Mesenchymal stem cell (in vitro differentiated cells and primary cell): Measurements from ENCODE around the gene PANK4.

Source experiments
- DNase-seq: peaks from one replicate; pipeline ENCODE4 v3.0.0-alpha.2; 2013
- H2AFZ ChIP-seq: one replicate; pipeline ENCODE4 v1.6.1; 2013; ENCODE audit warnings: low read depth, mild to moderate bottlenecking, control low read depth, inconsistent platforms, low read length, moderate library complexity
- H2AK5ac ChIP-seq: 2 replicates; pipeline ENCODE4 v1.6.1; 2013; ENCODE audit warnings: low read length, moderate library complexity, mild to moderate bottlenecking, inconsistent platforms; ENCODE audit not compliant: severe bottlenecking
- H2BK120ac ChIP-seq: one replicate; pipeline ENCODE4 v1.6.1; 2013; ENCODE audit warnings: low read depth, mild to moderate bottlenecking, inconsistent platforms, low read length, moderate library complexity
- H2BK12ac ChIP-seq, 2 experiments: one replicate each; pipeline ENCODE4 v1.6.1; 2013; ENCODE audit warnings: inconsistent platforms in 2 of 2, low read length in 2 of 2, mild to moderate bottlenecking in 2 of 2, moderate library complexity in 2 of 2, control low read depth in 1 of 2
- H2BK15ac ChIP-seq: one replicate; pipeline ENCODE4 v1.6.1; 2013; ENCODE audit warnings: mild to moderate bottlenecking, low read depth, inconsistent platforms; ENCODE audit not compliant: poor library complexity, severe bottlenecking
- H2BK5ac ChIP-seq: 2 replicates; pipeline ENCODE4 v1.6.1; 2013; ENCODE audit warnings: low read depth, mild to moderate bottlenecking, low read length, control low read depth, inconsistent platforms; ENCODE audit not compliant: poor library complexity, severe bottlenecking
- H3K14ac ChIP-seq, 2 experiments: one replicate each; pipeline ENCODE4 v1.6.1; 2013; ENCODE audit warnings: inconsistent platforms in 2 of 2, low read length in 2 of 2, control low read depth in 1 of 2, mild to moderate bottlenecking in 1 of 2, moderate library complexity in 1 of 2
- H3K18ac ChIP-seq, 2 experiments: one replicate each; pipeline ENCODE4 v1.6.1; 2013; ENCODE audit warnings: inconsistent platforms in 2 of 2, low read length in 2 of 2, control low read depth in 1 of 2, low read depth in 1 of 2, mild to moderate bottlenecking in 1 of 2
- H3K23ac ChIP-seq, 2 experiments: one replicate each; pipeline ENCODE4 v1.6.1; 2013; ENCODE audit warnings: inconsistent platforms in 2 of 2, low read length in 2 of 2, mild to moderate bottlenecking in 2 of 2, moderate library complexity in 2 of 2, control low read depth in 1 of 2
- H3K27ac ChIP-seq: 2 replicates; pipeline ENCODE4 v1.5.1; 2013; ENCODE audit warnings: mild to moderate bottlenecking, moderate library complexity, low read length, control low read depth, inconsistent platforms; ENCODE audit not compliant: poor library complexity, severe bottlenecking
- H3K27me3 ChIP-seq, 2 experiments: 2 replicates each; pipeline versions ENCODE4 v1.6.1 to v1.7.0; 2013; ENCODE audit warnings: low read length in 2 of 2, mild to moderate bottlenecking in 2 of 2, moderate library complexity in 2 of 2, control low read depth in 1 of 2, inconsistent platforms in 1 of 2; ENCODE audit not compliant: control insufficient read depth in 1 of 2, insufficient read depth in 1 of 2
- H3K36me3 ChIP-seq, 2 experiments: 2 replicates each; pipeline versions ENCODE4 v1.6.1 to v1.7.0; 2013; ENCODE audit warnings: low read length in 2 of 2, control low read depth in 1 of 2, inconsistent platforms in 1 of 2, low read depth in 1 of 2, mild to moderate bottlenecking in 1 of 2; ENCODE audit not compliant: insufficient read depth in 2 of 2, control insufficient read depth in 1 of 2
- H3K4ac ChIP-seq, 2 experiments: one replicate each; pipeline ENCODE4 v1.6.1; 2013; ENCODE audit warnings: inconsistent platforms in 2 of 2, low read length in 2 of 2, mild to moderate bottlenecking in 2 of 2, moderate library complexity in 2 of 2, control low read depth in 1 of 2, low read depth in 1 of 2
- H3K4me1 ChIP-seq: 2 replicates; pipeline ENCODE4 v1.6.1; 2013; ENCODE audit warnings: low read depth, low read length, control low read depth; ENCODE audit not compliant: control insufficient read depth, insufficient read depth
- H3K4me2 ChIP-seq: 2 replicates; pipeline ENCODE4 v1.6.1; 2013; ENCODE audit warnings: low read length, mild to moderate bottlenecking, inconsistent platforms; ENCODE audit not compliant: poor library complexity, severe bottlenecking
- H3K4me3 ChIP-seq, 2 experiments: 2 replicates each; pipeline versions ENCODE4 v1.5.1 to v1.7.0; 2013; ENCODE audit warnings: low read length in 2 of 2, mild to moderate bottlenecking in 2 of 2, control low read depth in 1 of 2, low read depth in 1 of 2; ENCODE audit not compliant: insufficient read depth in 1 of 2
- H3K79me1 ChIP-seq: replicated peaks from 2 replicates; pipeline ENCODE4 v1.6.1; 2013; ENCODE audit warnings: mild to moderate bottlenecking, control low read depth, low read length, inconsistent platforms; ENCODE audit not compliant: poor library complexity, severe bottlenecking
- H3K9ac ChIP-seq: 2 replicates; pipeline ENCODE4 v1.7.0; 2013; ENCODE audit warnings: mild to moderate bottlenecking, low read length, moderate library complexity
- H3K9me3 ChIP-seq: 2 replicates; pipeline ENCODE4 v1.7.0; 2013; ENCODE audit warnings: mild to moderate bottlenecking, low read length; ENCODE audit not compliant: control insufficient read depth
- H4K8ac ChIP-seq: one replicate; pipeline ENCODE4 v1.6.1; 2013; ENCODE audit warnings: inconsistent platforms, mild to moderate bottlenecking, low read length, moderate library complexity
- H4K91ac ChIP-seq: one replicate; pipeline ENCODE4 v1.6.1; 2013; ENCODE audit warnings: mild to moderate bottlenecking, low read length, inconsistent platforms
- WGBS: methylation state at CpG from one replicate; pipeline ENCODE4 v1.1.7; 2013; ENCODE audit warnings: mixed read lengths; 5-methylcytosine and 5-hydroxymethylcytosine counted together

PANK4 gene

GRCh38 chr1:2506007-2506860 lies 20.2 kb downstream of the PANK4 start:
- DNase-seq, result no peak
- no peak overlapping the region for H3K4ac ChIP-seq

DNA sequence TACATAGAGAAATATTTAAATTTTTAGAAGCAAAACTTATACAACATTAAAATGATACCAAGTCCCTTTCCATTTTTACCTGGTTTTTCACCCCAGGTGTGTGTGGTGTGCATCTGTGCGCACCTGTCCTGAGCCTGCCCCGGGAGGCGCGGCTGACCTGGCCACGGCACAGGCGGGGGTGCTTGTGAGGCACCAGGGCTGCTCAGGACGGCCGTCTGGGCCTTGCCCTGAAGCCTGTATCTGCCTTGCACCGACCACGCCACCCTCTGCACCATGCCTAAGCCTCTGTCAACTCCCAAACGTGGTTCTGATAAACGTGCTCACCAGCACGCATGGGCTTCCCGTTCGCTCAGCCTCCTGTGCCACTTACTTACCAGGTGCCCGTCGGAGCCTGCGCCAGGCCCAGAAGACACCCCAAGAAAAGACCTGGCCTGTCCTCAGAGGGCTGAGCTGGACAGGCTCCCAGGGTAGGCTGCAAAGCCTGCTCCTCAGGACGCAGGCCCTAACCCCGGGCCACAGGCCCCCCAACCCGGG lies 20.9 kb downstream of the PANK4 start:
- Histone ChIP-seq H3K23ac (no peak overlapping the region), H2BK120ac (no peak overlapping the region), H2BK12ac (no peak overlapping the region), H3K79me1 (no peaks in the 10 kb centered on the region), H2BK15ac (no peak overlapping the region), H4K8ac (peak overlapping the region; percentile 12), H3K36me3 (peaks cover 16 to 74% of the 10 kb centered on the region in 2 experiments), H3K4me3 (no peak overlapping the region), H3K4me1 (peaks cover 20% of the 10 kb centered on the region), H2BK5ac (no peak overlapping the region), H3K27ac (no peak overlapping the region), H3K27me3 (peaks cover 0 to 51% of the 10 kb centered on the region in 2 experiments), H3K4me2 (no peak overlapping the region), H3K9me3 (no peaks in the 10 kb centered on the region), H3K4ac (no peak overlapping the region), H2AK5ac (no peak overlapping the region), H3K18ac (no peak overlapping the region), H2AFZ (no peak overlapping the region), H4K91ac (no peak overlapping the region), H3K9ac (no peak overlapping the region), H3K14ac (no peak overlapping the region)
- no peak for DNase-seq
- WGBS, result 83% methylated on average over 21 of the region's 21 CpGs

More at GRCh38 chr1:2506007-2506860, 20.2 kb downstream of the PANK4 start:
- no peak overlapping the region for H4K8ac ChIP-seq
- peak overlapping the region; percentile 28 for H4K91ac ChIP-seq
- H3K79me1 ChIP-seq, result no peaks in the 10 kb centered on the region
- no peak overlapping the region for H2AFZ ChIP-seq
- peak overlapping the region in 1 of 2 experiments; percentile 2 for H3K4me3 ChIP-seq
- no peak overlapping the region for H3K18ac ChIP-seq
- peaks cover 22 to 78% of the 10 kb centered on the region in 2 experiments for H3K36me3 ChIP-seq
- H3K27ac ChIP-seq, result no peak overlapping the region
- no peak overlapping the region for H2AK5ac ChIP-seq
- no peak overlapping the region for H3K23ac ChIP-seq
- H3K14ac ChIP-seq, result no peak overlapping the region
- no peak overlapping the region for H2BK5ac ChIP-seq
- peaks cover 19% of the 10 kb centered on the region for H3K4me1 ChIP-seq
- H2BK120ac ChIP-seq, result no peak overlapping the region
- no peaks in the 10 kb centered on the region for H3K9me3 ChIP-seq
- WGBS, result 84% methylated on average over 30 of the region's 30 CpGs
- H2BK12ac ChIP-seq, result no peak overlapping the region
- no peak overlapping the region for H3K4me2 ChIP-seq
- H3K9ac ChIP-seq, result no peak overlapping the region
- H3K27me3 ChIP-seq, result peaks cover 0 to 46% of the 10 kb centered on the region in 2 experiments
- no peak overlapping the region for H2BK15ac ChIP-seq

DNA sequence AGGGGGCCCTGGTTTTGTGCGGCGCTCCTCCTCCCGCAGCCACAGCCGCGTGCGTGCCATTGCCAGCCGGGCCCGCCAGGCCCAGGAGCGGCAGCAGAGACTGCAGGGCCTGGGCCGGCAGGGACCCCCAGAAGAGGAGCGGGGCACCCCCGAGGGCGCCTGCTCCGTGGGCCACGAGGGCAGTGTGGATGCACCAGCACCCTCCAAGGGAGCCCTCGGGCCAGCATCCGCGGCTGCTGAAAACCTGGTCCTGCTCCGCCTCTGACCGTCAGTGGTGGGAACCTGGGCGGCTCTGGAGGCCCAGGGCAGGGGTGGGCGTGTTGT lies 21.5 kb downstream of the PANK4 start:
- H3K9me3 ChIP-seq, result no peaks in the 10 kb centered on the region
- peaks cover 0 to 57% of the 10 kb centered on the region in 2 experiments for H3K27me3 ChIP-seq
- no peak overlapping the region for H3K4ac ChIP-seq
- H3K4me1 ChIP-seq, result peaks cover 25% of the 10 kb centered on the region
- no peak overlapping the region for H3K9ac ChIP-seq
- H3K14ac ChIP-seq, result no peak overlapping the region
- H3K4me2 ChIP-seq, result no peak overlapping the region
- no peak overlapping the region for H2AK5ac ChIP-seq
- H4K91ac ChIP-seq, result no peak overlapping the region
- no peak overlapping the region for H2BK15ac ChIP-seq
- H2BK120ac ChIP-seq, result no peak overlapping the region
- H3K4me3 ChIP-seq, result no peak overlapping the region
- no peak overlapping the region for H3K18ac ChIP-seq
- H2BK5ac ChIP-seq, result no peak overlapping the region
- DNase-seq, result no peak
- H3K79me1 ChIP-seq, result no peaks in the 10 kb centered on the region
- 94% methylated on average over 19 of the region's 22 CpGs for WGBS
- no peak overlapping the region for H4K8ac ChIP-seq
- no peak overlapping the region for H3K27ac ChIP-seq
- peaks cover 10 to 74% of the 10 kb centered on the region in 2 experiments for H3K36me3 ChIP-seq
- no peak overlapping the region for H2BK12ac ChIP-seq
- H3K23ac ChIP-seq, result no peak overlapping the region
- no peak overlapping the region for H2AFZ ChIP-seq

GRCh38 chr1:2504225-2504948 lies 22.0 kb downstream of the PANK4 start:
- 90% methylated on average over 33 of the region's 36 CpGs for WGBS

More at GRCh38 chr1:2504225-2504948, 22.0 kb downstream of the PANK4 start:
- no peak overlapping the region for H3K23ac ChIP-seq
- H3K18ac ChIP-seq, result no peak overlapping the region
- no peak overlapping the region for H3K4me2 ChIP-seq
- no peak for DNase-seq
- H3K14ac ChIP-seq, result no peak overlapping the region
- no peak overlapping the region for H3K4ac ChIP-seq
- no peaks in the 10 kb centered on the region for H3K9me3 ChIP-seq
- H2AK5ac ChIP-seq, result no peak overlapping the region
- H3K27ac ChIP-seq, result no peak overlapping the region
- no peaks in the 10 kb centered on the region for H3K79me1 ChIP-seq
- no peak overlapping the region for H2AFZ ChIP-seq
- H2BK15ac ChIP-seq, result no peak overlapping the region
- no peak overlapping the region for H4K91ac ChIP-seq
- H3K4me3 ChIP-seq, result no peak overlapping the region
- H2BK12ac ChIP-seq, result no peak overlapping the region
- no peak overlapping the region for H2BK120ac ChIP-seq
- no peak overlapping the region for H3K9ac ChIP-seq
- no peak overlapping the region for H2BK5ac ChIP-seq
- H3K4me1 ChIP-seq, result peaks cover 27% of the 10 kb centered on the region
- peaks cover 0 to 62% of the 10 kb centered on the region in 2 experiments for H3K27me3 ChIP-seq
- H4K8ac ChIP-seq, result no peak overlapping the region
- peaks cover 5 to 71% of the 10 kb centered on the region in 2 experiments for H3K36me3 ChIP-seq
